HG03520 (cell line): ENCODE measurements around the gene RPS6KB2.
"Not testable (repeated sequence)": the region's sequence is repeated elsewhere in the genome, so short reads cannot be mapped to it uniquely, and the experiment has no call there.

Experiments used
- ATAC-seq: cut with Tn5 transposase; IDR thresholded peaks from one replicate; pipeline ENCODE4 v1.9.1; 2021; ENCODE audit warnings: mild to moderate bottlenecking, moderate library complexity; ENCODE audit not compliant: unreplicated experiment

RPS6KB2 gene

DNA sequence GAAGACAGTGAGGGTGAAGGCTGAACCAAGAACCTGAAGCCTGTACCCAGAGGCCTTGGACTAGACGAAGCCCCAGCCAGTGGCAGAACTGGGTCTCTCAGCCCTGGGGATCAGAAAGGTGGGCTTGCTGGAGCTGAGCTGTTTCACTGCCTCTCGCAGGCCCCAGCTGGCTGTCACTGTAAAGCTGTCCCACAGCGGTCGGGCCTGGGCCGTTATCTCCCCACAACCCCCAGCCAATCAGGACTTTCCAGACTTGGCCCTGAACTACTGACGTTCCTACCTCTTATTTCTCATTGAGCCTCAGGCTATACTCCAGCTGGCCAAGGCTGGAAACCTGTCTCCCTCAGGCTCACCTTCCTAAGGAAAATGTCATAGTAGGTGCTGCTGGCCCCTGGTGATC is 30.8 kb upstream of the RPS6KB2 start:
- ATAC-seq: no peak

GRCh38 chr11:67397986-67398660 is 30.2 kb upstream of the RPS6KB2 start:
- ATAC-seq: no peak

DNA sequence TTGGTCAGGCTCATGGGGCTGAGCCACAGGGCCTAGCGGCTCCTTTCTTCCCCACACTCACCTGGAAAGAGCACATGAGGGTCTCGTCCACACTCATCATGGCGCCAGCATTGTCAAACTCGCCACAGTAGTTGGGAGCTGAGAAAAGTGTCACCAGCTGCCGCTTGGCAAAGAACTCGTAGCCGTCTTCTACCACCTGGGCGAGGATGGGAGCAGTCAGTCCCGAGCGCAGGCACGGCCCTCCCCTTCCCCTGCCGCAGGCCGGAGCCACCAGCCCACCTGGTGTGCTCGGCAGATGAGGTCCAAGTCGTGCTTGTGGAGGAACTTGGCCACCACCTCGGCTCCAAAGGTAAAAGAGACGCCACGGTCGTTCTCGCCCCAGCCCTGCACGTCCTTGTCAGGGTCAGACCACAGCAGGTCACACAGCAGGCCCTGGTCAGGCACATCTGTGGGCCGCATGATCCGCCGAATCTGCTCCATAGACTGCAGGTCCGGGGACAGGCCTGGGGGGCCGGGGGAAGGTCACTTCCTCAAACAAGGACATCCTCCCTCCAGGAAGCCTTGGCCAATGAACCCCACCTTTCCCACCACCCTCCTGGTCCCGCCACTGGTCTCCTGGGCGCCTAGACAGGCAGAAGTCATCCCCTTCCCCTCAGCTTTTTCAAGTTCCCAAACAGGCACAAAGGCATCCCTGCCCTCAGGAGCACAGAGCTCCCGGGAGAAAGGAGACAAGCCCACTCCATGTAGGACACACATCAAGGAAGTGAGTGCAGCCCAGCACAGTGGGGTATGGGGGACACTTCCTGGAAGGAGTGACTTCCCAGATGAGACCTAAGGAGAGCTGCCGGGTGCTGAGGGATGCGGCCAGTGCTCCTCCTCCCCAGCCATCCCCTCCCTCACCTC is 29.4 kb upstream of the RPS6KB2 start:
- ATAC-seq: no peak

- ATAC-seq: no peak
Measured at GRCh38 chr11:67400251-67400941, 27.9 kb upstream of the RPS6KB2 start.

DNA sequence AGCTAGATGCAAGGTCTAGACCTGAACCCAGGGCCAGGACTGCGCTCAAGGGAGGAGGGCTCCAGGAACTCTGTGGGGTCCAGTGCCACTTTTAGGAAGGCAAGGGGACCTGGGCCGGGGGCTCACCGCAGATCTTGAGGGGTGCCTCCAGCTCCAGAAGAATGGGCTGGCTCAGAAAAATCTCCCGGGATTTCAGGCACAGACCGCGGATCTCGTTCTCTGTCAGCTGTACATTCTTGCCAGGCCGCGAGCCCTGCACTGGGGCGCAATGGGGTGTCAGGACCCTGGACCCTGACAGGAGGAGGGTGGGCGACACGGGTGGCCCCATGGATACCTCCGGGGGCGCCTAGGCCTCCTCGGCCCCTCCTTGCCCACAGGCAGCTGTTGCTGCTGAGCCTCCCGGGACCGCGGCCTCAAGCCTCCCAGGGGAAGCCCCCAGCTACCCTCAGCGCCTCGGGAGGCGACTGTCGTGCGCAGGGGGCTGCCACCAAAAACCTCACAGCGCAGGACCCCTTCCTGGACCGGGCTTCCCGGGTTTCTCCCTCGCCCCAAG is 27.3 kb upstream of the RPS6KB2 start:
- ATAC-seq: peak; percentile 11

- ATAC-seq: peak; percentile 47
Measured at GRCh38 chr11:67401495-67402191, 26.7 kb upstream of the RPS6KB2 start, which contains the start of gene PPP1CA. Gene PPP1CA, minus strand, starts transcription at chr11:67401858. Its CDS starts 76 bp downstream, at chr11:67401782.

GRCh38 chr11:67402192-67402839 is 26.0 kb upstream of the RPS6KB2 start:
- ATAC-seq: not testable (repeated sequence)

DNA sequence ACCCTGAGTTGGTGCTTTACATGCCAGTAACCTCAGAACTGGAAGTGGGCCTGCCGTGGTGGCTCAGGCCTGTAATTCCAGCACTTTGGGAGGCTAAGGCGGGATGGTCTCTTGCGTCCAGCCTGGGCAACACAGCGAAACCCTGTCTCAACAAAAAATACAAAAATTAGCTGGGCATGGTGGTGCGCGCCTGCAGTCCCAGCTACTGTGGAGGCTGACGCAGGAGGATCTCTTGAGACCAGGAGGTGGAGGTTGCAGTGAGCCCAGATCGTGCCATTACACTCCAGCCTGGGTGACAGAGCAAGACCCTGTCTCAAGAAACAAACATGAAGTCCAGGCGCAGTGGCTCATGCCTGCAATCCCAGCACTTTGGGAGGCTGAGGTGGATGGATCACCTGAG is 25.2 kb upstream of the RPS6KB2 start:
- not testable (repeated sequence) for ATAC-seq

GRCh38 chr11:67404515-67405195 is 23.6 kb upstream of the RPS6KB2 start:
- no peak for ATAC-seq

DNA sequence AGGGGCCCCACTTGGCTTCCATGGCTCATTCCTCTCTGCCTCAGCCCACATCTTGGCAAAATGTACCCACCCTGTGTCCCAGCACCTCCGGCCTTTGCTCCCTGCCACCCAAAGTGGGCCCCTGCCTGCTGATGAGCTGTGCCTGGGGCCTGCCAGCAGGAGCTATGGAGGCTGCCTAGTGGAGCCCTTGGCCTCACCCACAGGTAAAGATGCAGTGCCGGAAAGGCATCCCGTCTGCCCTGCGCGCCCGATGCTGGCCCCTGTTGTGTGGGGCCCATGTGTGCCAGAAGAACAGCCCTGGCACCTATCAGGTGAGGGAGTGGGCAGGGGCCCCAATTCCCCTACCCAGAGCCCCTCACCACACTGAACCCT is 23.1 kb upstream of the RPS6KB2 start:
- no peak for ATAC-seq

DNA sequence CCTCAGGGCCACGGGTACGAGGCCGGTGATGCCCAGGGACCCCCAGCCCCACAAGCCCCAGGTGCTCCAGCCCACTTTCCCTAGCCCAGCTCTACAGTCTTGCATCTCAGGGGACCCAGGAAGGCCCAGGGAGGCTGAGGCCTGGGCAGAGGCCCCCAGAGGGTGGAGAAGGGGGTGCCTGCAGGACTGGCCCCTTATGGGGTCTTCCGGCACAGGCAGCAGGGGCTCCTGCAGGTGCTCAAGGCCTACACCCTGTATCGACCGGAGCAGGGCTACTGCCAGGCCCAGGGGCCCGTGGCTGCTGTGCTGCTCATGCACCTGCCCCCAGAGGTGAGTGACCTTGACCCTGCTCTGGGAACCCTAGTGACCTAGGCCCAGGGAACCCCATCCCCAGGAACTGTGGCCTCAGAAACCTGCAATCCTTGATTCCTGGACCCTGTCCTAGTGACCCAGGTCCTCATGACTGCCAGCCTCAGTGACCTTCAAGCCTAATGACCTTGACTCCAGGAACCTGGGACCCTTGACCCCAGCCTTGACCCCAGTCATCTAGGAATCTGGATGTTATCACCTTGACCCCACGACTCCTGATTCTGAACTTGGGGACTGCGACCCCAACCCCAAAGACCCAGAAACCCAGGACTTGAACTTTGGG is 22.5 kb upstream of the RPS6KB2 start:
- ATAC-seq: no peak

GRCh38 chr11:67406420-67406968 is 21.8 kb upstream of the RPS6KB2 start:
- ATAC-seq: no peak

DNA sequence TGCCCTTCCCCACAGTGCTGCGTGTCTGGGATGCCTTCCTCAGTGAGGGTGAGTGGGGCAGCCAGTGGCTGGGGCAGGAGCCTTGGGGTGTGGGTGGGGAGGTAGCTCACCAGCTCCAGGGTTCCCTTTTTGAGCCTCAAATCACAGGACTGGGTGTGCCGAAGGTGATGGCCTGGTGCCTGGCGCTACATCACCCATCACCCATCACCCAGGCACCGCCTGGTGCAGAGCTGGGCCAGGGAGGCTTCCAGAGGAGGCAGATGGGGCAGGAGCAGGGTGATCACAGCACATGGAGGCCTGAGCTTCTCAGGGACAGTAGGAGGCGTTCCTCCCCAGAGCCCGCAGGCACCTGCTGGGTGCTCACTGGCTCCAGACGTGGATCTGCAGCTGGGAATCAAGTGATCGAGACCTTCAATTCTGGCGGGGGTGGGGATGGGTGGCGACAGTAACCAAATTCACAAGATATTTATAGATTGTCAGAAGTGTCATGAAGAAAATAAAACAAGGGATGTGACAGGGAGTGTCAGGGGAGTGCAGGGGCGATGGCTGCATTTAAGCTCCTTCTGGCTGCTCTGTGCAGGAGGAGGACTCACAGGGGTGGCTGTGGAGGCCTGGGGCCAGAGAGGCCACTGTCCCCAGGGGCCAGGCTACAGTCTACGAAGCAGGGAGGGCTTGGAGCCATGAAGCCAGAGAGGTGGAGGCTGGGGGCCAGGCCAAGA is 21.2 kb upstream of the RPS6KB2 start:
- ATAC-seq: no peak

DNA sequence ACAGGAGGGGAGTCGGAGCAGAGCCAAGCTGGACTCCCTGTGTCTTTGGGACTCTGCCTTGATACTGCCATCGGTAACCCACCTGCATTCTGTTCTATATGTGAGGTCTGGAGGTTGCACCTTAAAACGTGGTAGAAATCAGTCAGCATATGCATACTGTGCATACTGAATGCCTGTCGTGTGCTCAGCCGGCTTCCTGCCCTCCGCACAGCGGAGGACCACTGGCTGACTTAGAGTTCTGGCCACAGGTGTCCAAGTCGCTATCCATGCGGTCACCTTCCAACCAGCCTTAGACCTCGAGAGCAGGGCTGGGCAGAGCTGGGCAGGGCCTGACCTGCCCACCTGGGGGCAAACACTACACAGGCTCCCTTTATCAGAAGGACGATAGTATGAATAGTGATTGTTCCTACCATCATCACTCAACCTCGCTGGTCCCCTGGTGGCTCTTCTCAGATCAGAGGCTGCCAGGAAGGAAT is 20.6 kb upstream of the RPS6KB2 start:
- ATAC-seq: no peak

- no peak for ATAC-seq
Measured at GRCh38 chr11:67408437-67409200, 19.7 kb upstream of the RPS6KB2 start.

- ATAC-seq: no peak
Measured at GRCh38 chr11:67409261-67409666, 19.0 kb upstream of the RPS6KB2 start.

- ATAC-seq: no peak
Measured at GRCh38 chr11:67409781-67410368, 18.4 kb upstream of the RPS6KB2 start.
